ENCODE results near the gene PCDHGA9. TPM values are rescaled to one million over a fixed set of nuclear protein-coding genes. Genes with fewer than 3 reads are reported as not detected.

Gene PCDHGA9
- total RNA-seq, 3 donors from 2014 or later, result 7.8 to 16.7 (median 13.8) TPM

DNA sequence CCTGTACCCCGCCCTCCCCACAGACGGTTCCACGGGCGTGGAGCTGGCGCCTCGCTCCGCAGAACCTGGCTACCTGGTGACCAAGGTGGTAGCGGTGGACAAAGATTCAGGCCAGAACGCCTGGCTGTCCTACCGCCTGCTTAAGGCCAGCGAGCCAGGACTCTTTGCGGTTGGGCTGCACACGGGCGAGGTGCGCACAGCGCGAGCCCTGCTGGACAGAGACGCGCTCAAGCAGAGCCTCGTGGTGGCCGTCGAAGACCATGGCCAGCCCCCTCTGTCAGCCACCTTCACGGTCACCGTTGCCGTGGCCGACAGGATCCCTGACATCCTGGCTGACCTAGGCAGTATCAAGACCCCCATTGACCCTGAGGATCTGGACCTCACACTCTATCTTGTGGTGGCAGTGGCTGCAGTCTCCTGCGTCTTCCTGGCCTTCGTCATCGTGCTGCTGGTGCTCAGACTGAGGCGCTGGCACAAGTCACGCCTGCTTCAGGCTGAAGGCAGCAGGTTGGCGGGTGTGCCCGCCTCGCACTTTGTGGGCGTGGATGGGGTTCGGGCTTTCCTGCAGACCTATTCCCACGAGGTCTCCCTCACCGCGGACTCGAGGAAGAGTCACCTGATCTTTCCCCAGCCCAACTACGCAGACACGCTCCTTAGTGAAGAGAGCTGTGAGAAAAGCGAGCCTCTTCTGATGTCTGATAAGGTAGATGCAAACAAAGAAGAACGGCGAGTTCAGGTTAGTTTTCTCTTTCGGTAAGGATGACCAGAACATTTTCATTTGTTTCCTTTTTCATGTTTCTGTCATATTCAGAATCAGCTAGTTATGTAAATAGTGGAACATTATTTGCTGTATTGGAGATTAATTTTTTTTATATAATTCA lies 36.3 kb upstream of the PCDHGA9 start:
- Histone ChIP-seq H3K4me3 (peak overlapping the region in 1 of 3 donors; percentile 38), H3K27me3 (no peaks in the 10 kb centered on the region), H3K4me1 (no peaks in the 10 kb centered on the region), H3K27ac (no peak overlapping the region), H3K9me3 (peaks cover 81 to 98% of the 10 kb centered on the region in 2 donors), H3K36me3 (no peaks in the 10 kb centered on the region)
- intact Hi-C loops (cut with DNase I; ENCODE audit: low total_unique reads), result no loop called here
- DNase-seq (ENCODE audit: low spot score in 2 of 2), result no peak
- TF ChIP-seq POLR2A (IDR thresholded peaks at IDR 0.05) (no peak), POLR2AphosphoS5 (IDR thresholded peaks at IDR 0.05) (no peak)
- TF ChIP-seq, protein P1, sequence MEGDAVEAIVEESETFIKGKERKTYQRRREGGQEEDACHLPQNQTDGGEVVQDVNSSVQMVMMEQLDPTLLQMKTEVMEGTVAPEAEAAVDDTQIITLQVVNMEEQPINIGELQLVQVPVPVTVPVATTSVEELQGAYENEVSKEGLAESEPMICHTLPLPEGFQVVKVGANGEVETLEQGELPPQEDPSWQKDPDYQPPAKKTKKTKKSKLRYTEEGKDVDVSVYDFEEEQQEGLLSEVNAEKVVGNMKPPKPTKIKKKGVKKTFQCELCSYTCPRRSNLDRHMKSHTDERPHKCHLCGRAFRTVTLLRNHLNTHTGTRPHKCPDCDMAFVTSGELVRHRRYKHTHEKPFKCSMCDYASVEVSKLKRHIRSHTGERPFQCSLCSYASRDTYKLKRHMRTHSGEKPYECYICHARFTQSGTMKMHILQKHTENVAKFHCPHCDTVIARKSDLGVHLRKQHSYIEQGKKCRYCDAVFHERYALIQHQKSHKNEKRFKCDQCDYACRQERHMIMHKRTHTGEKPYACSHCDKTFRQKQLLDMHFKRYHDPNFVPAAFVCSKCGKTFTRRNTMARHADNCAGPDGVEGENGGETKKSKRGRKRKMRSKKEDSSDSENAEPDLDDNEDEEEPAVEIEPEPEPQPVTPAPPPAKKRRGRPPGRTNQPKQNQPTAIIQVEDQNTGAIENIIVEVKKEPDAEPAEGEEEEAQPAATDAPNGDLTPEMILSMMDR (IDR thresholded peaks at IDR 0.05), result no peak

DNA sequence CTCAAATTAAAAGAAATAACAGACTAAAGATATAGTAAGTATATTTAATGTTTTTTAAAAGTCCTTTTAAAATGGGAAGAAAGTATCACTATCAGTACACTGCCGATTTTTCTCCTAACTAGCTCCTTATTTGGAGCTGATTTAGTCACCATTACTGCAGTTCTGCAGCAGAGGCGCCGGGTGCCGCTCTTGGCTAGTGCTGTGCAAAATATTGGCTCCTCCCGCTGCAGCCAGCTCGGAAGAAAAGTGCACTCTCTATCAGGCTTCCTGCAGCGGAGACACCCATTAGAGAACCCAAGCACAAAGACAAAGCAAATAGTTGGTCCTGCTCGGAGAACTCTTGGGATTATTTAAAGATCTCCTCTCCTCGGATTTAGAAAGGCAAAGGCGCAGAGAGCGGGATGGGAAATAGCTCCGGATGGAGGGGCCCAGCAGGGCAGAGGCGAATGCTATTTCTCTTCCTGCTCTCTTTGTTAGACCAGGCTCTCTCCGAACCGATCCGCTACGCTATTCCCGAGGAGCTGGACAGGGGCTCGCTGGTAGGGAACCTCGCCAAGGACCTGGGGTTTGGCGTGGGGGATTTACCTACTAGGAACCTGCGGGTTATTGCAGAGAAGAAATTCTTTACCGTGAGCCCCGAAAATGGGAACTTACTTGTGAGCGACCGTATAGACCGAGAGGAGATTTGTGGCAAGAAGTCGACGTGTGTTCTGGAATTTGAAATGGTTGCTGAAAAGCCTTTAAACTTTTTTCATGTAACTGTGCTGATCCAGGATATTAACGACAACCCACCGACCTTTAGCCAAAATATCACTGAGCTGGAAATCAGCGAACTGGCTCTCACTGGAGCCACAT lies 32.4 kb upstream of the PCDHGA9 start, which contains the start of gene PCDHGB3:
Gene PCDHGB3, plus strand, starts transcription at position 249 of the 855 bp plus-strand sequence. Its CDS starts 153 bp downstream, at position 402.
- Histone ChIP-seq H3K36me3 (no peaks in the 10 kb centered on the region), H3K4me3 (peak within 1 kb of the TSS; percentile 15 to 34 (median 17)), H3K27me3 (no peaks in the 10 kb centered on the region), H3K27ac (no peak within 1 kb of the TSS), H3K4me1 (no peaks in the 10 kb centered on the region), H3K9me3 (peaks cover 87 to 100% of the 10 kb centered on the region in 2 donors)
- DNase-seq (ENCODE audit: low spot score in 2 of 2), result no peak
- no peak for TF ChIP-seq POLR2AphosphoS5 (IDR thresholded peaks at IDR 0.05)
- intact Hi-C loops (cut with DNase I; ENCODE audit: low total_unique reads), result no loop called here

DNA sequence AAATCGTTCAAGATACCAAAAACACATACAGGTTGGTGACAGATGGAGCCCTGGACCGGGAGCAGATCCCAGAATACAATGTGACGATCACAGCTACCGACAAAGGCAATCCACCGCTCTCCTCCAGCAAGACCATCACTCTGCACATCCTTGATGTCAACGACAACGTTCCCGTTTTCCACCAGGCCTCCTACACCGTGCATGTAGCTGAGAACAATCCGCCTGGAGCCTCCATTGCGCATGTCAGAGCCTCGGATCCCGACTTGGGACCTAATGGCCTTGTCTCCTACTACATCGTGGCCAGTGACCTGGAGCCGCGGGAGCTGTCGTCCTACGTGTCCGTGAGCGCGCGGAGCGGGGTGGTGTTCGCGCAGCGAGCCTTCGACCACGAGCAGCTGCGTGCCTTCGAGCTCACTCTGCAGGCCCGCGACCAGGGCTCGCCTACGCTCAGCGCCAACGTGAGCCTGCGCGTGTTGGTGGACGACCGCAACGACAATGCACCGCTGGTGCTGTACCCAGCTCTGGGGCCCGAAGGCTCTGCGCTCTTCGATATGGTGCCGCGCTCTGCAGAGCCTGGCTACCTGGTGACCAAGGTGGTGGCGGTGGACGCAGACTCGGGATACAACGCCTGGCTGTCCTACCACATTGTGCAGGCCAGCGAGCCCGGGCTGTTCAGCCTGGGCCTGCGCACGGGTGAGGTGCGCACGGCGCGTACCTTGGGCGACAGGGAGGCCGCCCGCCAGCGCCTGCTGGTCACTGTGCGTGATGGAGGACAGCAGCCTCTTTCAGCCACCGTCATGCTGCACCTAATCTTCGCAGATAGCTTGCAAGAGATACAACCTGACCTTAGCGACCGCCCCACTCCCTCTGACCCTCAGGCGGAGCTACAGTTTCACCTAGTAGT lies 30.8 kb upstream of the PCDHGA9 start:
- intact Hi-C loops (cut with DNase I; ENCODE audit: low total_unique reads), result no loop called here

DNA sequence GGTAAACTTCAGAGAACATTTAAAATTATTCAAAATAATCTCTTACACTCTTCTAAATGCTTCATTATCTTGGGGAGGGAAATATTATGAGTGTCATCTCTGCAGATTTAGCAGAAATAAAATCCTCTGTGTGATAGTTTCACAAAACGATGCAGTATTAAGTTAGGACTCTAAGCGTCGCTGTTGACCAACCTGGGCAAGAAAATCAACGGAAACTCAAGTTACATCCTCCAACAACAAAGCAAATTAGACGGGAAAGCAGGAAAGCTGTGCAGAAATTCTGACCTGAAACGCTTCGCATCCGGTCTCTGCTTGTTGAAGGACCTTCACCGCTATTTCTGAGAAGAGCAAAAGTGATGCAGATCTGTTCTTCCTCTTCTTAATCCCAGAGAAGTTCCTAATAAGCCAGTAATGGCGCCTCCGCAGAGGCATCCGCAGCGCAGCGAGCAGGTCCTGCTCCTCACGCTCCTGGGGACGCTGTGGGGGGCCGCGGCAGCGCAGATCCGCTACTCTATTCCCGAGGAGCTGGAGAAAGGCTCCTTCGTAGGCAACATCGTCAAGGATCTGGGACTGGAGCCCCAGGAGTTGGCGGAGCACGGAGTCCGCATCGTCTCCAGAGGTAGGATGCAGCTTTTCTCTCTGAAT lies 28.8 kb upstream of the PCDHGA9 start, which contains the start of gene PCDHGA6:
Gene PCDHGA6, plus strand, starts transcription at position 219 of the 645 bp plus-strand sequence. Its CDS starts 193 bp downstream, at position 412.
- Histone ChIP-seq H3K36me3 (no peaks in the 10 kb centered on the region), H3K4me3 (peak within 1 kb of the TSS; percentile 19 to 55 (median 30)), H3K4me1 (no peaks in the 10 kb centered on the region), H3K27me3 (no peaks in the 10 kb centered on the region), H3K9me3 (peaks cover 79 to 99% of the 10 kb centered on the region in 2 donors), H3K27ac (no peak within 1 kb of the TSS)
- DNase-seq (ENCODE audit: low spot score in 2 of 2), result no peak
- no peak for TF ChIP-seq POLR2AphosphoS5 (IDR thresholded peaks at IDR 0.05)
- no peak for TF ChIP-seq POLR2A (IDR thresholded peaks at IDR 0.05)
- TF ChIP-seq, protein P1 (IDR thresholded peaks at IDR 0.05), result no peak
- intact Hi-C loops (cut with DNase I; ENCODE audit: low total_unique reads), result no loop called here

More for the DNA sequence above, 30.8 kb upstream of the PCDHGA9 start:
- DNase-seq (ENCODE audit: low spot score in 2 of 2), result no peak
- Histone ChIP-seq H3K27me3 (no peaks in the 10 kb centered on the region), H3K27ac (no peak overlapping the region), H3K4me3 (peak overlapping the region in 1 of 3 donors; percentile 9), H3K9me3 (peaks cover 87 to 99% of the 10 kb centered on the region in 2 donors), H3K36me3 (no peaks in the 10 kb centered on the region), H3K4me1 (no peaks in the 10 kb centered on the region)
- TF ChIP-seq POLR2AphosphoS5 (IDR thresholded peaks at IDR 0.05) (no peak), POLR2A (IDR thresholded peaks at IDR 0.05) (no peak)
- TF ChIP-seq, protein P1 (IDR thresholded peaks at IDR 0.05), result no peak

Data from breast epithelium (tissue), 4 donors.